Measurements from ENCODE around the gene CDKAL1. TPM values are rescaled to one million over a fixed set of nuclear protein-coding genes. Genes with fewer than 3 reads are reported as not detected.
"Not testable (repeated sequence)": the region's sequence is repeated elsewhere in the genome, so short reads cannot be mapped to it uniquely, and the experiment has no call there.

Gene CDKAL1
- total RNA-seq, 2 experiments from 2014 or later, result 22.6 to 22.7 TPM

- no peak for DNase-seq
- H3K4me1 Mint-ChIP-seq, result no peaks in the 10 kb centered on the region
- H3K27ac Mint-ChIP-seq, result no peak overlapping the region
- peaks cover 14% of the 10 kb centered on the region for H3K36me3 Mint-ChIP-seq
- H3K9me3 Mint-ChIP-seq, result no peaks in the 10 kb centered on the region
- H3K4me3 Mint-ChIP-seq, result no peak overlapping the region
- H3K27me3 Mint-ChIP-seq, result no peaks in the 10 kb centered on the region
Measured at GRCh38 chr6:21048047-21048446, 513.8 kb downstream of the CDKAL1 start.

GRCh38 chr6:21049148-21049547 lies 514.9 kb downstream of the CDKAL1 start:
- Mint-ChIP-seq H3K27me3 (no peaks in the 10 kb centered on the region), H3K36me3 (peaks cover 24% of the 10 kb centered on the region)

GRCh38 chr6:21049572-21049971 lies 515.3 kb downstream of the CDKAL1 start:
- H3K36me3 Mint-ChIP-seq, result peaks cover 24% of the 10 kb centered on the region

More at GRCh38 chr6:21049148-21049547, 514.9 kb downstream of the CDKAL1 start:
- H3K4me1 Mint-ChIP-seq, result no peaks in the 10 kb centered on the region
- peaks cover 4% of the 10 kb centered on the region for H3K9me3 Mint-ChIP-seq
- no peak overlapping the region for H3K4me3 Mint-ChIP-seq
- no peak overlapping the region for H3K27ac Mint-ChIP-seq
- no peak for DNase-seq

GRCh38 chr6:21050935-21051334 lies 516.7 kb downstream of the CDKAL1 start:
- Mint-ChIP-seq H3K9me3 (peaks cover 10% of the 10 kb centered on the region), H3K27me3 (no peaks in the 10 kb centered on the region), H3K27ac (no peak overlapping the region), H3K4me1 (no peaks in the 10 kb centered on the region), H3K4me3 (no peak overlapping the region), H3K36me3 (peaks cover 30% of the 10 kb centered on the region)
- no peak for DNase-seq

More at GRCh38 chr6:21049572-21049971, 515.3 kb downstream of the CDKAL1 start:
- no peaks in the 10 kb centered on the region for H3K27me3 Mint-ChIP-seq
- no peak overlapping the region for H3K27ac Mint-ChIP-seq
- H3K4me3 Mint-ChIP-seq, result no peak overlapping the region
- no peak for DNase-seq
- H3K9me3 Mint-ChIP-seq, result peaks cover 4% of the 10 kb centered on the region
- no peaks in the 10 kb centered on the region for H3K4me1 Mint-ChIP-seq

GRCh38 chr6:21051777-21052176 lies 517.5 kb downstream of the CDKAL1 start:
- Mint-ChIP-seq H3K36me3 (peaks cover 36% of the 10 kb centered on the region), H3K4me3 (no peak overlapping the region), H3K27me3 (no peaks in the 10 kb centered on the region), H3K4me1 (no peaks in the 10 kb centered on the region), H3K9me3 (peaks cover 18% of the 10 kb centered on the region), H3K27ac (no peak overlapping the region)
- DNase-seq, result no peak

DNA sequence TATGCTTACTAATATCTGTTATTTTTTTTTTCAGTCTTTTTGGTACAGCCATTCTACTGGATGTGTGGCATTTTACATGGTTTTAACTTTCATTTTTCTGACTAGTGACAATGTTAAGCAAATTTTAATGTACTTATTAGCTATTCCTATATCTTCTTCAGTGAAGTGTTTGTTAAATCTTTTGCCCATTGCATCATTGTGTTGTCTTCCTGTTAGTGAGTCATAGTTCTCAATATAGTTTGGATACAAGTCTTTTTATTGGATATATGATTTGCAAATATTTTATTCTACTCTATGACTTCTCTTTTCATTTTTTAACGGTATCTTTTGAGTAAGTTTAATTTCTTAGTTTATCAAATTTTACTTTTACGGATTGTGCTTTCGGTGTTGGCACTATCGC lies 519.4 kb downstream of the CDKAL1 start:
- Mint-ChIP-seq H3K36me3 (peaks cover 52% of the 10 kb centered on the region), H3K9me3 (peaks cover 29% of the 10 kb centered on the region), H3K27me3 (no peaks in the 10 kb centered on the region), H3K27ac (no peak overlapping the region), H3K4me3 (no peak overlapping the region), H3K4me1 (no peaks in the 10 kb centered on the region)
- no peak for DNase-seq

GRCh38 chr6:21055480-21055879 lies 521.2 kb downstream of the CDKAL1 start:
- not testable (repeated sequence) for DNase-seq, H3K4me1 Mint-ChIP-seq, H3K4me3 Mint-ChIP-seq, H3K27me3 Mint-ChIP-seq, H3K27ac Mint-ChIP-seq
- Mint-ChIP-seq H3K9me3 (peaks cover 36% of the 10 kb centered on the region), H3K36me3 (peaks cover 58% of the 10 kb centered on the region)

GRCh38 chr6:21061892-21062291 lies 527.6 kb downstream of the CDKAL1 start:
- H3K27ac Mint-ChIP-seq, result no peak overlapping the region

GRCh38 chr6:21064756-21065340 lies 530.6 kb downstream of the CDKAL1 start:
- no peak overlapping the region for H3K4me3 Mint-ChIP-seq
- peaks cover 5% of the 10 kb centered on the region for H3K9me3 Mint-ChIP-seq
- H3K27me3 Mint-ChIP-seq, result no peaks in the 10 kb centered on the region
- peaks cover 3% of the 10 kb centered on the region for H3K4me1 Mint-ChIP-seq
- no peak overlapping the region for H3K27ac Mint-ChIP-seq
- no peak for DNase-seq
- H3K36me3 Mint-ChIP-seq, result peaks cover 33% of the 10 kb centered on the region

More at GRCh38 chr6:21061892-21062291, 527.6 kb downstream of the CDKAL1 start:
- H3K9me3 Mint-ChIP-seq, result peaks cover 19% of the 10 kb centered on the region
- no peak overlapping the region for H3K4me3 Mint-ChIP-seq
- H3K36me3 Mint-ChIP-seq, result peaks cover 39% of the 10 kb centered on the region
- no peaks in the 10 kb centered on the region for H3K27me3 Mint-ChIP-seq
- DNase-seq, result no peak
- no peaks in the 10 kb centered on the region for H3K4me1 Mint-ChIP-seq

- H3K27ac Mint-ChIP-seq, result no peak overlapping the region
- no peak for DNase-seq
- no peak overlapping the region for H3K4me3 Mint-ChIP-seq
- H3K27me3 Mint-ChIP-seq, result no peaks in the 10 kb centered on the region
- peaks cover 3% of the 10 kb centered on the region for H3K4me1 Mint-ChIP-seq
- peaks cover 54% of the 10 kb centered on the region for H3K36me3 Mint-ChIP-seq
- peaks cover 20% of the 10 kb centered on the region for H3K9me3 Mint-ChIP-seq
Measured at GRCh38 chr6:21067521-21067920, 533.3 kb downstream of the CDKAL1 start.

GRCh38 chr6:21070620-21071019 lies 536.4 kb downstream of the CDKAL1 start:
- Mint-ChIP-seq H3K4me3 (no peak overlapping the region), H3K27ac (no peak overlapping the region), H3K36me3 (peaks cover 61% of the 10 kb centered on the region), H3K27me3 (no peaks in the 10 kb centered on the region), H3K4me1 (peaks cover 3% of the 10 kb centered on the region), H3K9me3 (peaks cover 29% of the 10 kb centered on the region)
- DNase-seq, result no peak

DNA sequence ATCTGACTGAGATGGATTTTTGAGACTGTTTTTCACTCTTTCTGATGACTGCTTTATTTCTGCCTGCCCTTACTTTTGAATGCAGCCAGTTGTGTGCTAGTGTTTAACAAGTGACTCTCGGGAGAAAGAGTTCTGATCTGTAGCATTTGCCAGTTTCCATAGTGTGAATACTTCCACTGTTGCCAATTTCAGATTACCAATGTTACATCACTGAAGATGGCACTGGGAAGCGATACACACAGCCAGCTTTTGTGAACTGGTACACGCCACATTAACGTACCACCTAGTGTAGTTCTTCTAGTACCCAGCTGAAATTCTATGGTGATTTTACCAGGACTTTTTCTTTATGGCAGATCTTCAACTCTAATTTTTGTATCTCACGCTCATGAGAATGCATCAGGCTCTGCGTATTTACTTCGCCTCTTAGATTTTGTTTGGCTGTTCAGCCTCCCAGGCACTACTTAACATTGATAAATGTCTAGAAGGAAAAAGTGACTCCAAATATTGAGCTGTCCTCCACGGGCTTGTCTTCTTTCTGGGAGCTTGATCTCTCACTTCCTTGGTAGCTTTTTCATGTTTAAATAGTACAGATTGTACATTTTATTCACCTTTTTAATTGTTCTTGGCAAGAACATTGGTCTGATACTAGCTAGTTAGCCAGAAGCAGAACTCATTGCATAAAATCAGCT lies 537.7 kb downstream of the CDKAL1 start:
- no peak overlapping the region for H3K27ac Mint-ChIP-seq
- no peaks in the 10 kb centered on the region for H3K27me3 Mint-ChIP-seq
- DNase-seq, result no peak
- peaks cover 58% of the 10 kb centered on the region for H3K36me3 Mint-ChIP-seq
- no peak overlapping the region for H3K4me3 Mint-ChIP-seq
- peaks cover 3% of the 10 kb centered on the region for H3K4me1 Mint-ChIP-seq
- peaks cover 31% of the 10 kb centered on the region for H3K9me3 Mint-ChIP-seq

DNA sequence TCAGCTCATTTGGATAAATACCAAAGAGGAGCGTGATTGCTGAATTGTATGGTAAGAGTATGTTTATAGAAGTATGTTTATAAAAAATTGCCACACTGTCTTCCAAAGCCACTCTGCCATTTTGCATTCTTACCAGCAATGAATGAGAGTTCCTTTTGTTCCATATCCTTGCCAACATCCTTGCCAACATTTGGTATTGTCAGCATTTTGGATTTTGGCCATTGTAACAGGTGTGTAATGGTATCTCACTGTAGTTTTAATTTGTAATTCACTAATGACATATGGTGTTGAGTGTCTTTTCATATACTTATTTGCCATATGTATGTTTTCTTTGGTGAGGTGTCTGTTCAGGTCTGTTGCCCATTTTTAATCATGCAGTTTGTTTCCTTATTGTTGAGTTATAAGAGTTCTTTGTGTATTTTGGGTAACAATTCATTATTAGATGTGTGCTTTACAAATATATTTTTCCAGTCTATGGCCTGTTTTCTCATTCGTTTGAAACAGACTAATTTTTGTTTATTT lies 539.1 kb downstream of the CDKAL1 start:
- no peaks in the 10 kb centered on the region for H3K4me1 Mint-ChIP-seq
- no peak overlapping the region for H3K27ac Mint-ChIP-seq
- H3K27me3 Mint-ChIP-seq, result no peaks in the 10 kb centered on the region
- peaks cover 51% of the 10 kb centered on the region for H3K36me3 Mint-ChIP-seq
- DNase-seq, result no peak
- peaks cover 31% of the 10 kb centered on the region for H3K9me3 Mint-ChIP-seq
- no peak overlapping the region for H3K4me3 Mint-ChIP-seq

DNA sequence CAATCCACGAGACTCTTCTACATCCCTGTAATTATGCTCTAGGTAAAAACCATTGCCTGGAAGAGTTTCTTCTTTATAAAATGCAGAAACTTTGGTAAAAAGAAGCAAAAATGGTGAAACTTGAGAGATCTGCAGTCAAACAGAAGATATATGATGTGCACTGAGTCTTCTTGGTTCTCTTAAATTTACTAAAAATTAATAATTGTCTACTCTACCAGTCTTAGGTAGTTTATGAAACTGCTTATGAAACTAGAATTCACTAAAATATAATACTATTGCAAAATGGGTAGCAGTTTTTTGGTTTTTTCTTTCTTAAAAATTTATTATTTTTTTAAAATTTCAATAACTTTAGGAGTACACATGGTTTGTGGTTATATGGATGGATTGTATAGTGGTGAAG lies 540.2 kb downstream of the CDKAL1 start:
- Mint-ChIP-seq H3K36me3 (peaks cover 54% of the 10 kb centered on the region), H3K27ac (no peak overlapping the region), H3K9me3 (peaks cover 31% of the 10 kb centered on the region), H3K4me1 (no peaks in the 10 kb centered on the region), H3K4me3 (no peak overlapping the region), H3K27me3 (no peaks in the 10 kb centered on the region)
- no peak for DNase-seq

GRCh38 chr6:21075986-21076385 lies 541.7 kb downstream of the CDKAL1 start:
- Mint-ChIP-seq H3K36me3 (peaks cover 54% of the 10 kb centered on the region), H3K27me3 (no peaks in the 10 kb centered on the region), H3K27ac (no peak overlapping the region), H3K9me3 (peaks cover 21% of the 10 kb centered on the region), H3K4me3 (no peak overlapping the region), H3K4me1 (no peaks in the 10 kb centered on the region)
- no peak for DNase-seq

DNA sequence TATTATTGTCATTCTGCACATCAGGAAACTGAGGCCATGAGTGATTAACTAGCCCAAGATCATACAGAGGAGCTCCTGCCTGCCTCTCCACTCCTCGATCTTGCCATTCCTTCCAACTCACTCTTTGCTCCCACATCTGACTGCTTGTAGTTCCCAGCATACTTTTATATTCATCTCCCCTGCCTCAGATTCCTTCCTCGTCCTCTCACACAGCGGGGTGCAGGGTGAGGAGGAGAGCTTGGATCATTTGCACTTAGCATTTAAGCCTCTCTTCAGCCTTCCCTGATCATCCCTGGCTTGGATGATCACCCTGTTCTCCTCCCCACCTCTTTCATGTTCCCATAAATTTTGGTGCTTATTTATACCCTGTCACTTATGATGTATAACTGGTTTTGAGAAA lies 544.2 kb downstream of the CDKAL1 start:
- no peak overlapping the region for H3K4me3 Mint-ChIP-seq
- peaks cover 3% of the 10 kb centered on the region for H3K9me3 Mint-ChIP-seq
- no peak overlapping the region for H3K27ac Mint-ChIP-seq
- no peaks in the 10 kb centered on the region for H3K4me1 Mint-ChIP-seq
- no peak for DNase-seq
- no peaks in the 10 kb centered on the region for H3K27me3 Mint-ChIP-seq
- peaks cover 40% of the 10 kb centered on the region for H3K36me3 Mint-ChIP-seq

All from activated naive CD8-positive, alpha-beta T cell treated with anti-CD3 and anti-CD28 coated beads for 36 hours (primary cell).